ENCODE results near the gene TRAPPC12. TPM values are rescaled to one million over a fixed set of nuclear protein-coding genes. Genes with fewer than 3 reads are reported as not detected.

Gene TRAPPC12
- total RNA-seq (2022; extraction: Qiagen RNA extraction) = 54.3 to 66.5 TPM (median 64.7 TPM) in 5 replicates

GRCh38 chr2:3379647-3380534 is at the start of gene TRAPPC12:
TRAPPC12 (plus strand) TSS chr2:3379694; CDS start chr2:3387624, 7,930 bp downstream.

GRCh38 chr2:3377612-3378432 is 1.7 kb upstream of the TRAPPC12 start, which contains the start of gene EIPR1:
EIPR1 (minus strand) TSS chr2:3377818; CDS start chr2:3377689, 129 bp downstream.

GRCh38 chr2:3519255-3520205 is 140.0 kb downstream of the TRAPPC12 start, which contains the start of gene ADI1:
ADI1 (minus strand) TSS chr2:3519531; CDS start chr2:3519487, 44 bp downstream.

Other genes starting within 250 kb of the TRAPPC12 start
- gene EIPR1, start 1.9 kb upstream of the TRAPPC12 start, total RNA-seq (2022; extraction: Qiagen RNA extraction) = 38.7 to 43.9 TPM (median 41.4 TPM) in 5 replicates
- gene ADI1, start 139.8 kb downstream of the TRAPPC12 start, total RNA-seq (2022; extraction: Qiagen RNA extraction) = 52.1 to 59.7 TPM (median 55.2 TPM) in 5 replicates
- 48.0 to 54.5 TPM (median 52.1 TPM) in 5 replicates for gene RNASEH1, start 178.6 kb downstream of the TRAPPC12 start, total RNA-seq (2022; extraction: Qiagen RNA extraction)
- gene RPS7, start 195.6 kb downstream of the TRAPPC12 start, total RNA-seq (2022; extraction: Qiagen RNA extraction) = 3,003 to 4,330 TPM (median 3,127 TPM) in 5 replicates
- 0.39 to 0.73 TPM (median 0.54 TPM) in 5 replicates for gene COLEC11, start 215.4 kb downstream of the TRAPPC12 start, total RNA-seq (2022; extraction: Qiagen RNA extraction)